ENCODE measurements around the gene ST8SIA2. TPM values are rescaled to one million over a fixed set of nuclear protein-coding genes. Genes with fewer than 3 reads are reported as not detected.

Gene ST8SIA2
- total and polyA plus RNA-seq, 3 donors from 2014 or later, result 0.12 to 0.31 (median 0.24) TPM

DNA sequence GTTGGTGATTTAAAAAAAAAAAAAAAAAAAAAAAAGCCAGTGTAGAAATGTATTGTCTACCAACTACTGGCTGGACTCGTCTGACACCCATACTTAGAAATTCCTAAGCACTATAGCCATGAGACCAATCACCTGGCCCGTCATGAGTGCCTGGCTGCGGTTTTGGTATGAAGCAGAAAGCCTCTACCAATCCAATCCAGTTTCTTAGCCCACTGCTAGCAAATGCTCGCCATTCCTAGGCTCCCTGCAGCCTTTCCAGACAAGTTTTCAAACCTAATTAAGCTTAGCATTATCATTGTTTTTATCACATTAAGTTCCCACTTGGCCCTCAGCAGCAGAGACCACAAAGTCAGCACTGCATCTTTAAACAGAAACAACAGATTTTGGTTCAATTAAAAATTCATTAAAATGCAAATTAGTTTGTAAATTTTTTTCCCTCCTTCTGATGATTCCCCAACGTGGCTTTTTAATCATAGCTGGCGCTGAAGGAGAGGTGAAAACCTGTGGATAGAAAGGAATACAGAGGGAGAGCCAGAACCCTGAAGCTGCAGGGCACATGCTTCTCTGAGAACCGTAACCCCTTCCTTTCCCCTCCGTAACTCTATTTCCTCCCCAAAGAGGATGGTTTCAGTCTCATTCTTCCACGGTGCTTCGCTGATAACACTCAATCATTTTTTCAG is 32.2 kb upstream of the ST8SIA2 start:
- no peaks in the 10 kb centered on the region for H3K9me3 ChIP-seq
- intact Hi-C loops (cut with DNase I; ENCODE audit: low total_unique reads), result no loop called here
- H3K27ac ChIP-seq, result no peak overlapping the region
- no peak overlapping the region for H3K4me3 ChIP-seq
- no peak for DNase-seq
- no peaks in the 10 kb centered on the region for H3K4me1 ChIP-seq
- no peaks in the 10 kb centered on the region for H3K36me3 ChIP-seq (ENCODE audit: low read depth, missing control alignments)
- H3K27me3 ChIP-seq, result no peaks in the 10 kb centered on the region
- WGBS, 2 donors, result 68 to 76% methylated on average over 10 of the region's 10 CpGs
- TF ChIP-seq, protein P1, sequence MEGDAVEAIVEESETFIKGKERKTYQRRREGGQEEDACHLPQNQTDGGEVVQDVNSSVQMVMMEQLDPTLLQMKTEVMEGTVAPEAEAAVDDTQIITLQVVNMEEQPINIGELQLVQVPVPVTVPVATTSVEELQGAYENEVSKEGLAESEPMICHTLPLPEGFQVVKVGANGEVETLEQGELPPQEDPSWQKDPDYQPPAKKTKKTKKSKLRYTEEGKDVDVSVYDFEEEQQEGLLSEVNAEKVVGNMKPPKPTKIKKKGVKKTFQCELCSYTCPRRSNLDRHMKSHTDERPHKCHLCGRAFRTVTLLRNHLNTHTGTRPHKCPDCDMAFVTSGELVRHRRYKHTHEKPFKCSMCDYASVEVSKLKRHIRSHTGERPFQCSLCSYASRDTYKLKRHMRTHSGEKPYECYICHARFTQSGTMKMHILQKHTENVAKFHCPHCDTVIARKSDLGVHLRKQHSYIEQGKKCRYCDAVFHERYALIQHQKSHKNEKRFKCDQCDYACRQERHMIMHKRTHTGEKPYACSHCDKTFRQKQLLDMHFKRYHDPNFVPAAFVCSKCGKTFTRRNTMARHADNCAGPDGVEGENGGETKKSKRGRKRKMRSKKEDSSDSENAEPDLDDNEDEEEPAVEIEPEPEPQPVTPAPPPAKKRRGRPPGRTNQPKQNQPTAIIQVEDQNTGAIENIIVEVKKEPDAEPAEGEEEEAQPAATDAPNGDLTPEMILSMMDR (IDR thresholded peaks at IDR 0.05), result no peak
- no peak for TF ChIP-seq POLR2A (IDR thresholded peaks at IDR 0.05)

DNA sequence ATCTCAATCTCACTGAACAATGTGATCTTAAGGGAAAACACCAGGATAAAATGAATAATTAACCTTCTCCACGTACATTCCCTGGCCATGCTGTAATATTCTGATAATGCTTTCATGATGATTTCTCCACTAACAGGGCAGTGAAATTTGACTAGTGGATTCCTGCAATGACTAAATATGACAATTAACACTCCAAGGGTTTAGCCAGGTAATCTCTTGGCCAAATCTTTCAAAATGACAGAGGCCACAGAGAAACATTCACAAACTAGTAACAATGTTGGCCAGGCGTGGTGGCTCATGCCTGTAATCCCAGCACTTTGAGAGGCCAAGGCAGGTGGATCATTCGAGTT is 31.7 kb upstream of the ST8SIA2 start:
- WGBS, 2 donors, result 71% methylated on average over 3 of the region's 3 CpGs
- H3K4me3 ChIP-seq, result no peak overlapping the region
- no peak overlapping the region for H3K27ac ChIP-seq
- H3K4me1 ChIP-seq, result no peaks in the 10 kb centered on the region
- intact Hi-C loops (cut with DNase I; ENCODE audit: low total_unique reads), result no loop called here
- H3K27me3 ChIP-seq, result no peaks in the 10 kb centered on the region
- TF ChIP-seq POLR2A (IDR thresholded peaks at IDR 0.05), result no peak
- TF ChIP-seq, protein P1 (IDR thresholded peaks at IDR 0.05), result no peak
- no peaks in the 10 kb centered on the region for H3K9me3 ChIP-seq
- no peak for DNase-seq
- no peaks in the 10 kb centered on the region for H3K36me3 ChIP-seq (ENCODE audit: low read depth, missing control alignments)

DNA sequence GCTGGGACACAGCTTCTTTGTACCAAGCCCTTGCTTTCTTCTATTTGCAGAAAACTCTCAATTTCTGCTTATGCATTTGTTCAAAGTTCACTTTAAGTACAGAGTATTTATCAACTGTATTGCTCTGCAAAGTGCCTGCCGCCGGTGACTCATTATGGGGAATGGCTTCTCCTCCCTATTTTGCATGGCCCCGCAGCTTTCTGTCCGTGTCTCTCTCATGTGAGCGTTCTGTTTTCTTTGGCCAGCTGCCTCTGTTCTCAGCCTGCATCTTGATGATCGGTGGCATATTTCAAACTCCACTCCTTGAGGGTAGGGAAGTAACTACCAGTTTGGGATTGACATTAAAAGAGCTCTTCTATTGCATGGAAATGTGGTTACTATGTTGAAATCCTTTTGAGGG is 28.6 kb upstream of the ST8SIA2 start:
- no peak overlapping the region for H3K4me3 ChIP-seq
- no peak for TF ChIP-seq POLR2A (IDR thresholded peaks at IDR 0.05)
- TF ChIP-seq, protein P1 (IDR thresholded peaks at IDR 0.05), result no peak
- DNase-seq, result no peak
- intact Hi-C loops (cut with DNase I; ENCODE audit: low total_unique reads), result no loop called here
- H3K9me3 ChIP-seq, result no peaks in the 10 kb centered on the region
- 34 to 46% methylated on average over 6 of the region's 6 CpGs for WGBS, 2 donors
- no peak overlapping the region for H3K27ac ChIP-seq
- H3K4me1 ChIP-seq, result no peaks in the 10 kb centered on the region
- no peaks in the 10 kb centered on the region for H3K36me3 ChIP-seq (ENCODE audit: low read depth, missing control alignments)
- H3K27me3 ChIP-seq, result no peaks in the 10 kb centered on the region

DNA sequence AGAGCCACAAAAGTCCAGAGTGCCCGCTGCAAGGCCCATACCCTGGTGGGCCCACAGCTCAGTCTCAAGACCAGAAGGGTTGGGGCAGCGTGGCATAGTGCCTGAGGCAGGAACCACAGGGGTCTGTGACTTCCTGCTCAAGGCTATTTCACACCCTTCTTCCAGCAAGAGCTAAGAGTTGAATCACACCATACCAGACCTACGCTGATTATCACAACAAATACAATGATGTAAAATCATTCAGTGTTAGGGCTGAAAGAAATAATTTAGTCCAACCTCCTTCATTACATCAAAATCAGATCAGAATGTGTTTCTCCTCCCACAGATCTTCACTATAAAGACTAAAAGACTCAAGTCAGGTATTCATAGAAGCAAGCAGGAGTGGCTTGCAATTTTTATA is 27.8 kb upstream of the ST8SIA2 start:
- Histone ChIP-seq H3K4me1 (no peaks in the 10 kb centered on the region), H3K27me3 (no peaks in the 10 kb centered on the region), H3K9me3 (no peaks in the 10 kb centered on the region), H3K36me3 (ENCODE audit: low read depth, missing control alignments) (no peaks in the 10 kb centered on the region), H3K4me3 (no peak overlapping the region), H3K27ac (no peak overlapping the region)
- whole genome bisulfite sequencing, 2 donors, result 70 to 74% methylated on average over 3 of the region's 3 CpGs
- TF ChIP-seq, protein P1 (IDR thresholded peaks at IDR 0.05), result no peak
- no peak for TF ChIP-seq POLR2A (IDR thresholded peaks at IDR 0.05)
- DNase-seq, result no peak
- intact Hi-C loops (cut with DNase I; ENCODE audit: low total_unique reads), result no loop called here

DNA sequence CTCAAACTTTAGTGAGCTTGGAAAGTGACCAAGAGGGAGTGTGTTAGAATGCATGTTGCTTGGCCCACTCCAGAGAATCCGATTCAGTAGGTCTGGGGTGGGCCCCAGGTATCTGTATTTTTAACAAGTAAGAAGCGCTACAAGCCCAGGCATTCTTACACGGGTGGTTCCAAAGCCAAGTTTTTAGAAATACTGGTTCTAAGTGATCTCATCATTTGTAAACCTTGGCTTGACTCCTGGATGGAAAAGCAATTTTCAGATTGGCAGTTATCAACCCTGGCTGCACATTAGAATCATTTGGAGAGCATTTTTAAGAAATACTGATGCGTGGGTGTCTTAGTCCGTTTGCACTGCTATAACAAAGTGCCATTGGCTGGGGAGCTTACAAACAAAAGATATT is 27.3 kb upstream of the ST8SIA2 start:
- Histone ChIP-seq H3K9me3 (no peaks in the 10 kb centered on the region), H3K27ac (no peak overlapping the region), H3K4me3 (no peak overlapping the region), H3K27me3 (no peaks in the 10 kb centered on the region), H3K36me3 (ENCODE audit: low read depth, missing control alignments) (no peaks in the 10 kb centered on the region), H3K4me1 (no peaks in the 10 kb centered on the region)
- TF ChIP-seq, protein P1 (IDR thresholded peaks at IDR 0.05), result no peak
- TF ChIP-seq POLR2A (IDR thresholded peaks at IDR 0.05), result no peak
- intact Hi-C loops (cut with DNase I; ENCODE audit: low total_unique reads), result no loop called here
- DNase-seq, result no peak
- 87 to 90% methylated on average over 5 of the region's 5 CpGs for WGBS, 2 donors
